ENCODE results near the gene USP16. TPM values are rescaled to one million over a fixed set of nuclear protein-coding genes. Genes with fewer than 3 reads are reported as not detected.
A peak's percentile ranks its signal among the peaks of the same experiment; 100 is the strongest.

USP16 gene
- total and polyA plus RNA-seq, 2 of the 13 experiments (the other 11 are each of a cell fraction or from before 2014, with no cell fraction given): 16.5 to 46.9 TPM

DNA sequence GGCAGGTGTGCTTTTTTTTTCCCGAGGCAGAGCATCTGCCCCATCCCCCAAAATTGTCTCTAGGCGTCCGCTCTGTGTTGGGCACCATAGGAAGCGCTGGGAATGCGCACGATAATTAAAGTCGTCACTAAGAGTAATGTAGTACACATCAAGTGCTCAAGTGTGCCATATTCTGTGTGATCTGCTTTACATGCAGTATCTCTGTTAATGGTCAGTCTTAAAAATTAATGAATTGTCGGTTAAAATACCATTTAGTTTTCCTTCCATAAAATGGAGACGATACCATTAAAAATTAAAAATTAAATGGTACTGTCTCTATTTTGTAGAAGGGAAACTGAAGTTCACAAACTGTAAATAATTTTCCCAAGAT is 49.5 kb downstream of the USP16 start:
- Histone ChIP-seq H3K9ac (ENCODE audit: insufficient read depth, low read depth, low read length) (peak overlapping the region; percentile 95), H3K79me2 (ENCODE audit: insufficient read depth, low read length) (peaks cover 45% of the 10 kb centered on the region), H4K20me1 (ENCODE audit: insufficient read depth, low read length) (peaks cover 31% of the 10 kb centered on the region), H3K4me2 (ENCODE audit: low read depth, low read length) (peak overlapping the region; percentile 92), H3K27ac (ENCODE audit: extremely low read length, insufficient read depth, low read length) (peak overlapping the region; percentile 62), H3K4me3 (replicated peaks in 1 of 3; ENCODE audit: insufficient read depth in 1 of 3, low read depth in 2 of 3, low read length in 3 of 3) (peak overlapping the region; percentile 69 to 94 (median 94)), H3K36me3 (replicated peaks in 1 of 2; ENCODE audit: control insufficient read depth in 1 of 2, insufficient read depth in 2 of 2, low read length in 2 of 2) (peaks cover 0 to 3% of the 10 kb centered on the region in 2 experiments; a peak in 3 of 5 replicates), H3K4me1 (ENCODE audit: insufficient read depth, low read length) (peaks cover 43% of the 10 kb centered on the region), H3K9me3 (ENCODE audit: low read length) (no peaks in the 10 kb centered on the region), H3K27me3 (ENCODE audit: control insufficient read depth in 1 of 2, insufficient read depth in 2 of 2, low read length in 2 of 2) (no peaks in the 10 kb centered on the region; a peak in 1 of 5 replicates), H2AFZ (ENCODE audit: low read length) (peak overlapping the region; percentile 80)
- no peak for DNase-seq (ENCODE audit: low spot score)
- ChIA-PET POLR2A (interaction anchor here (0.6 to 2.1 kb wide), 9 partner anchors 11 to 189 kb away, joined by 3 to 27 read pairs (median 6); partner anchors contain the start of genes LTN1, RWDD2B and USP16), CTCF (ENCODE audit: low intra/inter-chr PET ratio, low total read pairs) (no interaction called here)
- no peak for FAIRE-seq
- intact Hi-C loops (cut with micrococcal nuclease; ENCODE audit: unreplicated experiment): no loop called here
- peak; percentile 52 for ATAC-seq
- BruUV-seq (replicated peaks): TSS peak; percentile 97
- under 1% methylated on average over 9 of the region's 9 CpGs for WGBS (ENCODE audit: low lambda C conversion rate)
- in situ Hi-C loops (cut with HindIII; ENCODE audit: extremely low pct_ligation_motif_present, low pct_unique_long_range_greater_than_20kb): no loop called here
- TF ChIP-seq JUNB (CRISPR knock-in tag; IDR thresholded peaks at IDR 0.05; ENCODE audit: borderline replicate concordance) (peak; percentile 27; the same call in 1 of the 2 replicates), TBL1XR1 (IDR thresholded peaks at IDR 0.05; ENCODE audit: borderline replicate concordance, low read length, partially characterized antibody) (peak; percentile 8), CTCF (CRISPR knock-in tag; IDR thresholded peaks at IDR 0.05) (0 out of 2 replicates have a peak, but pooled peaks have one; percentile 5), ZNF281 (CRISPR knock-in tag; IDR thresholded peaks at IDR 0.05; ENCODE audit: borderline replicate concordance) (0 out of 2 replicates have a peak, but pooled peaks have one; percentile 1), ZNF33B (CRISPR knock-in tag; IDR thresholded peaks at IDR 0.05) (no peak), KLF6 (CRISPR knock-in tag; IDR thresholded peaks at IDR 0.05) (no peak), SRSF4 (IDR thresholded peaks at IDR 0.05; ENCODE audit: low read depth, low read length, poor library complexity, severe bottlenecking) (no peak), ZNF264 (CRISPR knock-in tag; IDR thresholded peaks at IDR 0.05) (no peak), MTA3 (CRISPR knock-in tag; IDR thresholded peaks at IDR 0.05) (no peak), PCBP2 (optimal IDR thresholded peaks at IDR 0.05; ENCODE audit: low read depth, low read length, poor library complexity, severe bottlenecking) (no peak), ZNF446 (CRISPR knock-in tag; IDR thresholded peaks at IDR 0.05) (no peak)
- TF ChIP-seq, protein P1, sequence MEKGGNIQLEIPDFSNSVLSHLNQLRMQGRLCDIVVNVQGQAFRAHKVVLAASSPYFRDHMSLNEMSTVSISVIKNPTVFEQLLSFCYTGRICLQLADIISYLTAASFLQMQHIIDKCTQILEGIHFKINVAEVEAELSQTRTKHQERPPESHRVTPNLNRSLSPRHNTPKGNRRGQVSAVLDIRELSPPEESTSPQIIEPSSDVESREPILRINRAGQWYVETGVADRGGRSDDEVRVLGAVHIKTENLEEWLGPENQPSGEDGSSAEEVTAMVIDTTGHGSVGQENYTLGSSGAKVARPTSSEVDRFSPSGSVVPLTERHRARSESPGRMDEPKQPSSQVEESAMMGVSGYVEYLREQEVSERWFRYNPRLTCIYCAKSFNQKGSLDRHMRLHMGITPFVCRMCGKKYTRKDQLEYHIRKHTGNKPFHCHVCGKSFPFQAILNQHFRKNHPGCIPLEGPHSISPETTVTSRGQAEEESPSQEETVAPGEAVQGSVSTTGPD (CRISPR knock-in tag; IDR thresholded peaks at IDR 0.05): peak; percentile 41; the same call in 1 of the 2 replicates
- TF ChIP-seq, protein P2, sequence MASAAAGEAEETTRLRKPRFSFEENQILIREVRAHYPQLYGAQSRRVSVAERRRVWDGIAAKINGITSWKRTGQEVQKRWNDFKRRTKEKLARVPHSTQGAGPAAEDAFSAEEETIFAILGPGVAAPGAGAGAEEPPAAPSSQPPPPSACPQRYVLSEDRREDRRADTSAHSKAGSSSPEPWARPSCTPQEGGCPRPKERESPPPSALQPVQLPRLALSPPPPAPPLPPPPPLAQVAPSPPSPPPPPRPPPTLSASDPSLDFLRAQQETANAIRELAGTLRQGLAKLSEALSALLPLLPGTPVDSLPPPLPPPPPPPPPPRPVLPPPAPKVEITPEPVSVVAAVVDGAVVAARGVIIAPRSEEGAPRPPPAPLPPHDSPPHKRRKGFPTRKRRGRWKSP (CRISPR knock-in tag; IDR thresholded peaks at IDR 0.05): 0 out of 2 replicates have a peak, but pooled peaks have one; percentile 8

Measured in HepG2 (cell line).